Uterus (tissue), 2 donors: Measurements from ENCODE around the gene TRIM66.

Source experiments
- POLR2A ChIP-seq, 2 donors: fragments of 450-650 bp; IDR thresholded peaks; one replicate each; pipeline ENCODE4 v1.6.1; 2016; ENCODE audit warnings: antibody characterized with exemption in 2 of 2, mild to moderate bottlenecking in 1 of 2, moderate library complexity in 1 of 2
- TF ChIP-seq, protein P1 (sequence below), 4 experiments: fragments of 200-600 bp in 2 of 4; fragments of 450-650 bp in 2 of 4; sonication (generic) in 2 of 4; IDR thresholded peaks; one replicate each; pipeline ENCODE4 v1.5.1; 2016 to 2019; ENCODE audit warnings: antibody characterized with exemption in 4 of 4, mild to moderate bottlenecking in 2 of 4, moderate library complexity in 1 of 4

DNA sequence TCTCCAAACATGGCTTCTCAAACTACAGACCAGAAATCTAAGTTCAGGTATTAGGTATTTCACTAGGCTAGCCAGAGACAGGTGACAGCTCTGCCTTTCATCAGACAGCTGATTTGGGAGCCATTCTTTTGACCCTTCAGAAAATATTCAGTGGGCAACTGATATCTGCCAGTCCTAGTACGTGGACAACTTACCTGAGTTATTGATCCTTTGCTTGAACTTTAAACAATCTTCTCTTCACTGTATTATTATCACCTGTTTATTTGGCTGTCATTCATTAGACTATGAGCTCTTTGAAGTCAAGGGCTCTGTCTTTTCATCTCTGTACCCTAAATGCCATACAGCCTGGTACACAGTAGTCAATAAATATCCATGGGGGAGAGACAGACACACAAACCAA lies 17.2 kb downstream of the TRIM66 start:
- TF ChIP-seq, protein P1, sequence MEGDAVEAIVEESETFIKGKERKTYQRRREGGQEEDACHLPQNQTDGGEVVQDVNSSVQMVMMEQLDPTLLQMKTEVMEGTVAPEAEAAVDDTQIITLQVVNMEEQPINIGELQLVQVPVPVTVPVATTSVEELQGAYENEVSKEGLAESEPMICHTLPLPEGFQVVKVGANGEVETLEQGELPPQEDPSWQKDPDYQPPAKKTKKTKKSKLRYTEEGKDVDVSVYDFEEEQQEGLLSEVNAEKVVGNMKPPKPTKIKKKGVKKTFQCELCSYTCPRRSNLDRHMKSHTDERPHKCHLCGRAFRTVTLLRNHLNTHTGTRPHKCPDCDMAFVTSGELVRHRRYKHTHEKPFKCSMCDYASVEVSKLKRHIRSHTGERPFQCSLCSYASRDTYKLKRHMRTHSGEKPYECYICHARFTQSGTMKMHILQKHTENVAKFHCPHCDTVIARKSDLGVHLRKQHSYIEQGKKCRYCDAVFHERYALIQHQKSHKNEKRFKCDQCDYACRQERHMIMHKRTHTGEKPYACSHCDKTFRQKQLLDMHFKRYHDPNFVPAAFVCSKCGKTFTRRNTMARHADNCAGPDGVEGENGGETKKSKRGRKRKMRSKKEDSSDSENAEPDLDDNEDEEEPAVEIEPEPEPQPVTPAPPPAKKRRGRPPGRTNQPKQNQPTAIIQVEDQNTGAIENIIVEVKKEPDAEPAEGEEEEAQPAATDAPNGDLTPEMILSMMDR (IDR thresholded peaks at IDR 0.05) = no peak
- TF ChIP-seq POLR2A (IDR thresholded peaks at IDR 0.05) = no peak
